Psoas muscle (tissue), 8 donors: Measurements from ENCODE around the gene MAOB. TPM values are rescaled to one million over a fixed set of nuclear protein-coding genes. Genes with fewer than 3 reads are reported as not detected.

Experiments used
- ATAC-seq, 4 donors: fragments of 200-7000 bp; cut with Tn5 transposase; one replicate each; pipeline ENCODE4 v1.9.1; 2020; ENCODE audit warnings: moderate library complexity in 3 of 4, mild to moderate bottlenecking in 2 of 4
- DNase-seq, 2 donors: peaks; one replicate each; pipeline ENCODE4 v3.0.0-alpha.2; 2020
- H3K27ac ChIP-seq: fragments of 200-600 bp; one replicate; pipeline ENCODE4 v1.8.0; 2022
- H3K27me3 ChIP-seq, 3 donors: fragments of 200-600 bp in 1 of 3; one replicate each; pipeline versions ENCODE4 v1.6.1 to v1.8.0; 2013 to 2022; ENCODE audit warnings: low read length in 2 of 3, mild to moderate bottlenecking in 2 of 3, moderate library complexity in 1 of 3; ENCODE audit not compliant: insufficient read depth in 3 of 3
- H3K36me3 ChIP-seq, 2 donors: fragments of 200-600 bp in 1 of 2; one replicate each; pipeline versions ENCODE4 v1.6.1 to v1.8.0; 2013 to 2022; ENCODE audit warnings: low read depth in 1 of 2, mild to moderate bottlenecking in 1 of 2, moderate library complexity in 1 of 2; ENCODE audit not compliant: insufficient read depth in 1 of 2
- H3K4me1 ChIP-seq: fragments of 200-600 bp; one replicate; pipeline ENCODE4 v1.8.0; 2022
- H3K4me3 ChIP-seq: fragments of 200-600 bp; one replicate; pipeline ENCODE4 v1.8.0; 2022; ENCODE audit warnings: mild to moderate bottlenecking
- H3K9me3 ChIP-seq: fragments of 200-600 bp; one replicate; pipeline ENCODE4 v1.8.0; 2022
- CTCF ChIP-seq: fragments of 200-600 bp; IDR thresholded peaks from one replicate; pipeline ENCODE4 v1.8.0; 2022; ENCODE audit warnings: antibody characterized with exemption
- WGBS, 3 donors: extraction: QIAGEN DNeasy Blood & Tissue Kit; methylation state at CpG; one replicate each; pipeline versions ENCODE4 v1.1.6 to v1.1.7; 2013; 5-methylcytosine and 5-hydroxymethylcytosine counted together
- intact Hi-C, 2 donors: fragments of 100-400 bp; cut with DNase I; formaldehyde crosslinking; loops; one replicate each; pipeline versions ENCODE4 v1.11.0 to v1.14.2; 2022
- polyA plus RNA-seq, 3 donors: library from polyadenylated mRNA; stranded (reverse); fragments of 200-250 nt; gene quantifications; one replicate each; pipeline ENCODE4 v1.2.3, GENCODE V29; 2013
- total RNA-seq, 4 donors: library from RNA; stranded (reverse); fragmentation: NEBNext Ultra II Directional in 2 of 4; extraction: Animal tissue kit (Norgen Biotek cat#: 25700) in 2 of 4; gene quantifications; one replicate each; pipeline versions ENCODE4 v1.2.1 to v1.2.4, GENCODE V29; 2021 to 2023
- donor health status: healthy with polysubstance abuse.
- donor health status: DM: no; HTN: no; CAD: no; lungs with moderate emphysema.
- donor health status: Bipolar disorder and iron deficiency.
- donor health status: healthy.
- donor health status: DM: yes; HTN: yes; CAD: no.
- donor health status: DM: no; HTN: no; CAD: no.
- donor health status: DM: no; HTN: no; CAD: no.
- donor health status: DM: yes; HTN: yes; CAD: no.

The MAOB gene
- total and polyA plus RNA-seq, 7 donors = 13.0 to 80.6 (median 42.6) TPM

GRCh38 chrX:43876680-43877079 lies 5.6 kb downstream of the MAOB start:
- no peaks in the 10 kb centered on the region for H3K36me3 ChIP-seq
- whole genome bisulfite sequencing, 3 donors = 69 to 85% (median 77%) methylated on average over 3 of the region's 3 CpGs
- H3K4me1 ChIP-seq = no peaks in the 10 kb centered on the region
- no peak for TF ChIP-seq CTCF
- ATAC-seq (no peak), DNase-seq (no peak)
- no peak overlapping the region for H3K4me3 ChIP-seq
- no peaks in the 10 kb centered on the region for H3K9me3 ChIP-seq
- peaks cover 0 to 8% (median 0%) of the 10 kb centered on the region in 3 donors for H3K27me3 ChIP-seq
- intact Hi-C loops = no loop called here
- H3K27ac ChIP-seq = peak overlapping the region; percentile 1

GRCh38 chrX:43870758-43871419 lies 11.4 kb downstream of the MAOB start:
- H3K36me3 ChIP-seq = no peaks in the 10 kb centered on the region
- intact Hi-C loops = no loop called here
- H3K27ac ChIP-seq = no peak overlapping the region
- H3K4me1 ChIP-seq = peaks cover 10% of the 10 kb centered on the region
- no peak for TF ChIP-seq CTCF
- peak in 1 of 2 donors; percentile 13 for DNase-seq
- no peak overlapping the region for H3K4me3 ChIP-seq
- H3K9me3 ChIP-seq = no peaks in the 10 kb centered on the region
- 70 to 75% (median 74%) methylated on average over 3 of the region's 3 CpGs for WGBS, 3 donors
- ATAC-seq = peak in 3 of 4 donors; percentile 53 to 67 (median 58)
- H3K27me3 ChIP-seq = no peaks in the 10 kb centered on the region

GRCh38 chrX:43870011-43870410 lies 12.2 kb downstream of the MAOB start:
- WGBS, 3 donors = 70 to 89% (median 84%) methylated on average over 3 of the region's 3 CpGs
- Histone ChIP-seq H3K36me3 (no peaks in the 10 kb centered on the region), H3K27me3 (peaks cover 0 to 1% (median 0%) of the 10 kb centered on the region in 3 donors), H3K4me1 (peaks cover 10% of the 10 kb centered on the region), H3K4me3 (no peak overlapping the region), H3K9me3 (no peaks in the 10 kb centered on the region), H3K27ac (no peak overlapping the region)
- intact Hi-C loops = no loop called here
- no peak for ATAC-seq
- no peak for DNase-seq
- no peak for TF ChIP-seq CTCF

GRCh38 chrX:43868791-43869190 lies 13.5 kb downstream of the MAOB start:
- peaks cover 0 to 7% (median 0%) of the 10 kb centered on the region in 3 donors for H3K27me3 ChIP-seq

More at GRCh38 chrX:43868791-43869190, 13.5 kb downstream of the MAOB start:
- Histone ChIP-seq H3K36me3 (no peaks in the 10 kb centered on the region), H3K9me3 (no peaks in the 10 kb centered on the region), H3K27ac (peak overlapping the region; percentile 31), H3K4me3 (peak overlapping the region; percentile 12), H3K4me1 (peaks cover 10% of the 10 kb centered on the region)
- intact Hi-C loops = no loop called here
- DNase-seq = no peak
- no peak for ATAC-seq
- WGBS, 3 donors = 40 to 57% (median 40%) methylated on average over 6 of the region's 6 CpGs
- no peak for TF ChIP-seq CTCF
